Esophagus mucosa (tissue), 1 donor: Measurements from ENCODE around the gene SMIM12. TPM values are rescaled to one million over a fixed set of nuclear protein-coding genes. Genes with fewer than 3 reads are reported as not detected.

Experiments used
- ATAC-seq: fragments of 200-7000 bp; cut with Tn5 transposase; one replicate; pipeline ENCODE4 v1.9.1; 2020
- total RNA-seq: library from RNA; stranded (reverse); gene quantifications from one replicate; pipeline ENCODE4 v1.2.4, GENCODE V29; 2023
- donor health status: DM: yes; HTN: yes; CAD: no.

Gene SMIM12
- total RNA-seq, 1 donor from 2014 or later, result 40.4 TPM

- ATAC-seq, result no peak
Measured at GRCh38 chr1:34872133-34872503, 12.6 kb upstream of the SMIM12 start.

- no peak for ATAC-seq
Measured at GRCh38 chr1:34871443-34872132, 12.0 kb upstream of the SMIM12 start.

GRCh38 chr1:34870395-34870794, 10.8 kb upstream of the SMIM12 start:
- ATAC-seq, result no peak

- ATAC-seq, result no peak
Measured at GRCh38 chr1:34869760-34870159, 10.2 kb upstream of the SMIM12 start.

- ATAC-seq, result no peak
Measured at GRCh38 chr1:34868230-34869049, 8.9 kb upstream of the SMIM12 start.

- ATAC-seq, result no peak
Measured at GRCh38 chr1:34867415-34867814, 7.9 kb upstream of the SMIM12 start.

GRCh38 chr1:34866762-34867109, 7.2 kb upstream of the SMIM12 start:
- ATAC-seq, result no peak

- peak; percentile 70 for ATAC-seq
Measured at GRCh38 chr1:34865981-34866761, 6.6 kb upstream of the SMIM12 start.

GRCh38 chr1:34865573-34865972, 6.0 kb upstream of the SMIM12 start:
- peak; percentile 3 for ATAC-seq

- ATAC-seq, result no peak
Measured at GRCh38 chr1:34864759-34865158, 5.2 kb upstream of the SMIM12 start.

- no peak for ATAC-seq
Measured at GRCh38 chr1:34863501-34863900, 4.0 kb upstream of the SMIM12 start.

GRCh38 chr1:34858901-34859445, 576 bp downstream of the SMIM12 start:
- no peak for ATAC-seq

GRCh38 chr1:34856697-34857096, 2.9 kb downstream of the SMIM12 start:
- no peak for ATAC-seq

- peak; percentile 99 for ATAC-seq
Measured at GRCh38 chr1:34852677-34853217, 6.8 kb downstream of the SMIM12 start.

- ATAC-seq, result peak; percentile 49
Measured at GRCh38 chr1:34851431-34852105, 8.0 kb downstream of the SMIM12 start.

GRCh38 chr1:34850382-34850781, 9.2 kb downstream of the SMIM12 start:
- ATAC-seq, result no peak

GRCh38 chr1:34847094-34847493, 12.5 kb downstream of the SMIM12 start:
- ATAC-seq, result no peak

- ATAC-seq, result no peak
Measured at GRCh38 chr1:34846265-34846664, 13.3 kb downstream of the SMIM12 start.

- ATAC-seq, result no peak
Measured at GRCh38 chr1:34845131-34845901, 14.2 kb downstream of the SMIM12 start.

GRCh38 chr1:34844252-34844634, 15.3 kb downstream of the SMIM12 start:
- no peak for ATAC-seq
